Right atrium auricular region (tissue), 2 donors: ENCODE measurements around the gene ELMO1. TPM values are rescaled to one million over a fixed set of nuclear protein-coding genes. Genes with fewer than 3 reads are reported as not detected.

Source experiments
- DNase-seq: peaks from one replicate; pipeline ENCODE4 v3.0.0-alpha.2; 2019; ENCODE audit warnings: low spot score
- H3K27ac ChIP-seq, 2 donors: fragments of 200-600 bp; sonication (generic); 1 replicate in 1 of 2; 2 replicates in 1 of 2; pipeline ENCODE4 v1.5.1; 2016 to 2019
- H3K27me3 ChIP-seq, 2 donors: fragments of 200-600 bp; sonication (generic); one replicate each; pipeline versions ENCODE4 v1.5.1 to v1.6.0; 2017 to 2019
- H3K36me3 ChIP-seq: fragments of 200-600 bp; sonication (generic); one replicate; pipeline ENCODE4 v1.5.1; 2016
- H3K4me1 ChIP-seq, 2 donors: fragments of 200-600 bp; sonication (generic); one replicate each; pipeline versions ENCODE4 v1.5.1 to v1.6.0; 2017 to 2019
- H3K4me3 ChIP-seq, 2 donors: fragments of 200-600 bp; sonication (generic); 1 replicate in 1 of 2; 2 replicates in 1 of 2; pipeline ENCODE4 v1.5.1; 2017 to 2019; ENCODE audit warnings: mild to moderate bottlenecking in 1 of 2, moderate library complexity in 1 of 2
- H3K9me3 ChIP-seq, 2 donors: fragments of 200-600 bp; sonication (generic); one replicate each; pipeline ENCODE4 v1.5.1; 2019
- total RNA-seq, 2 donors: library from RNA; depleted of rRNA; stranded (reverse); fragments of >200 nt; gene quantifications; one replicate each; pipeline ENCODE4 v1.1.0, GENCODE V29; 2016
- TF ChIP-seq, protein P1 (sequence below), 2 donors: fragments of 200-600 bp; sonication (generic); IDR thresholded peaks; one replicate each; pipeline ENCODE4 v1.5.1; 2019; ENCODE audit warnings: antibody characterized with exemption in 2 of 2

ELMO1 gene
- total RNA-seq, 2 donors from 2014 or later, result 24.4 to 45.1 TPM

DNA sequence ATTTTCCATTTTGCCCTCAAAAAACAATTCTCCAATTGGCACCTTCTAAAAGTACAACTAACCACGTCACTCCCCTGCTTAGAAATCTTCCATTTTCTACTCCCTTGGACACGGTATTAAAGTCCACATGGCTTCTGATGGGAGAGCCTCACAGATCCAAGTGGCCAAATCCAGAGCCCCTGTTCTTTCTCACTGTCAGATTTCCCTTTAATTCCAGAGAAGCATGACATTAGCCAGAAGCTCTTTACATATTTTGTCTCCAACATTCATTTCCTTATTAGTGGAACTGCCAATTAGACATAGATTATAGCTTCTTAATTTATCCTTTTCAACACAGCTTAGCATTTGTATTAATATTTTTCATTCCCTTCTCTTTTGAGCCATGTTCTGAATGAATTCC, 118.7 kb downstream of the ELMO1 start:
- no peaks in the 10 kb centered on the region for H3K27me3 ChIP-seq
- no peak overlapping the region for H3K4me3 ChIP-seq
- TF ChIP-seq, protein P1, sequence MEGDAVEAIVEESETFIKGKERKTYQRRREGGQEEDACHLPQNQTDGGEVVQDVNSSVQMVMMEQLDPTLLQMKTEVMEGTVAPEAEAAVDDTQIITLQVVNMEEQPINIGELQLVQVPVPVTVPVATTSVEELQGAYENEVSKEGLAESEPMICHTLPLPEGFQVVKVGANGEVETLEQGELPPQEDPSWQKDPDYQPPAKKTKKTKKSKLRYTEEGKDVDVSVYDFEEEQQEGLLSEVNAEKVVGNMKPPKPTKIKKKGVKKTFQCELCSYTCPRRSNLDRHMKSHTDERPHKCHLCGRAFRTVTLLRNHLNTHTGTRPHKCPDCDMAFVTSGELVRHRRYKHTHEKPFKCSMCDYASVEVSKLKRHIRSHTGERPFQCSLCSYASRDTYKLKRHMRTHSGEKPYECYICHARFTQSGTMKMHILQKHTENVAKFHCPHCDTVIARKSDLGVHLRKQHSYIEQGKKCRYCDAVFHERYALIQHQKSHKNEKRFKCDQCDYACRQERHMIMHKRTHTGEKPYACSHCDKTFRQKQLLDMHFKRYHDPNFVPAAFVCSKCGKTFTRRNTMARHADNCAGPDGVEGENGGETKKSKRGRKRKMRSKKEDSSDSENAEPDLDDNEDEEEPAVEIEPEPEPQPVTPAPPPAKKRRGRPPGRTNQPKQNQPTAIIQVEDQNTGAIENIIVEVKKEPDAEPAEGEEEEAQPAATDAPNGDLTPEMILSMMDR (IDR thresholded peaks at IDR 0.05), result no peak
- peaks cover 0 to 10% of the 10 kb centered on the region in 2 donors for H3K4me1 ChIP-seq
- H3K27ac ChIP-seq, result no peak overlapping the region
- H3K9me3 ChIP-seq, result peaks cover 0 to 6% of the 10 kb centered on the region in 2 donors
- H3K36me3 ChIP-seq, result no peaks in the 10 kb centered on the region
- no peak for DNase-seq

DNA sequence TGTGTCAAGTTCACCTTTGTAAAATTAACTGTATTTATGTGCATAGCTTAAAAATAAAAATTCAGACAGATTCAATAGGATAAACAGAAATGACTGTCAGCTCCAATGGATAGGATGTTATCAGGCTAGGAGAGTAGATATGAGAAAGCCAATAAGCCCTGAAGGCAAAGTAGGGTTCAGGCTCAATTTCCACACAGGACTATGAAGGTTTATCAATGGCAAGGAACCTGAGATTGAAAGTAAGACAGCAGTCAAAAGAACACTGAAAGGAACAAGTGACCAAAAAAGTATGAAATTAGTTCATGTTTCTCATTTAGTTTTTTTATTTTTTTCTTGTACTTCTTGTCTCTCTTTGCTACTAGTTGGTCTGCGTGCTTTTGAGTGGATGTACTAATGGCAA, 121.4 kb downstream of the ELMO1 start:
- H3K9me3 ChIP-seq, result peaks cover 0 to 6% of the 10 kb centered on the region in 2 donors
- no peak overlapping the region for H3K27ac ChIP-seq
- H3K4me3 ChIP-seq, result no peak overlapping the region
- peaks cover 0 to 2% of the 10 kb centered on the region in 2 donors for H3K4me1 ChIP-seq
- no peaks in the 10 kb centered on the region for H3K27me3 ChIP-seq
- H3K36me3 ChIP-seq, result peaks cover 4% of the 10 kb centered on the region
- TF ChIP-seq, protein P1 (IDR thresholded peaks at IDR 0.05), result no peak
- no peak for DNase-seq

DNA sequence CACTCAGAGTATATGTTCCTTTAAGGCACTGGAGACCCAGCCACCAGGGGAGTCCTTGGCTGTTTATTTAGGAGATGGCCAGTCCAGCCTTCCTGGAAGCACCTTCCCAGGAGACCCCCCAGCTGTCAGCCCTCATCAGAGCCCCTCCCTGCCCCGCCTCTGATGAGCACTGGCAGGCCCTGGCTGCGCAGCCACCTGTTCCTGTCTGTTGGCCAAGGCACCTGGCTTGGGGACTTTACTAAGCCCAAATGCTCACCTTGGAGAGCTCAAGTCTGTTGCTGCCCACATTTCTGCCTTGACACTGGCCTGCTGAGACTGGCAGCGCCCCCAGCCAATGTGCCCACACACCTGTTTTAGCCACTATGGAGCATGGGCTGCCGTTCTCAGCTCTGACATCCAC, 124.7 kb downstream of the ELMO1 start:
- no peak overlapping the region for H3K4me3 ChIP-seq
- no peak overlapping the region for H3K27ac ChIP-seq
- H3K27me3 ChIP-seq, result no peaks in the 10 kb centered on the region
- H3K9me3 ChIP-seq, result no peaks in the 10 kb centered on the region
- TF ChIP-seq, protein P1 (IDR thresholded peaks at IDR 0.05), result no peak
- no peaks in the 10 kb centered on the region for H3K4me1 ChIP-seq
- H3K36me3 ChIP-seq, result peaks cover 4% of the 10 kb centered on the region
- no peak for DNase-seq

DNA sequence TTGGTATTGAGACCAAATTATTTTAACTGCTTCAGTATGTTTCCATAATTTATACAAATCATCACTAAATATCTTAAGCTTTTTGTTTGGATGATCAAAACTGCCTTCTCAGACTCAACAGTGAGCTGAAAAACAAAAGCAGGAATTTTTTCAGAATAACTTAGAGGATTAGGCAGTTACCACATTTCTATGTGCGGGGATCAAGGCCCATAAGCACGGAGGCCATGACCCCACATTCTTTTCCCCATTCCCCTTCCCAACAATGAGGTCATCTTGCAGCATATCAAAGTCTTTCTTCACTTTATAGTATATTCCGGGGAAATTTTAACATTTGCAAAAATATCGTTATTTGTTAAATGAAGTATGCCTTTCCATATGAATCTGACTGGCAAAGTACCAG, 125.8 kb downstream of the ELMO1 start:
- Histone ChIP-seq H3K27ac (no peak overlapping the region), H3K4me1 (no peaks in the 10 kb centered on the region), H3K9me3 (no peaks in the 10 kb centered on the region), H3K4me3 (no peak overlapping the region), H3K36me3 (peaks cover 4% of the 10 kb centered on the region), H3K27me3 (no peaks in the 10 kb centered on the region)
- DNase-seq, result no peak
- TF ChIP-seq, protein P1 (IDR thresholded peaks at IDR 0.05), result no peak

DNA sequence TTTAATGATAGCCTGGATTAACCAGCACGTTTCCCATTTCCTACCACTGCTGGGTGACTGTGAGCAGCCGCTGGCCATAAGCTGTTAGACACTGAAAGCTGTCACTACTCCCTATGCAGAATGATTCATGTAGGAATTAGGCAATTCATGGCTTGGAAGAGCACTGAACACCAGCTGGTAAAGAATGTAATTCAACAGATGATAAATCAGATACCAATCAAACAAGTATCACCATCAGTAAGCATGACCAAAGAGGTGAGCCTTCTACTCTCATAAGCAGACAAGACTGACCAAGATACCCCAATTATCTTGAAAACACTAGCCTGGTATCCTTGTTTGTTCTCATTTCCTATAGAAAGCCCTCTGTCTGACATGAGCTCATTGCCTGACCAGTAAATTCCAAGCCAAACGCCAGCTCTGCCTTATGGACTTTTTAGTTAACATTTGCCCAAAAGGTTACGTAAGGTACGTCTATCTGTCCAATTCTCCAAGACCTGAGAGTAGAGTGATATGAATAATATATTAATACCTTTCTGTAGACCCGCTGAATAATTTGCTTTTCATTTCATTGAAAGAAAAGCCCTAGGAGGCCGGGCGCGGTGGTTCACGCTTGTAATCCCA, 127.7 kb downstream of the ELMO1 start:
- no peak overlapping the region for H3K4me3 ChIP-seq
- no peak for DNase-seq
- H3K36me3 ChIP-seq, result peaks cover 4% of the 10 kb centered on the region
- H3K27me3 ChIP-seq, result no peaks in the 10 kb centered on the region
- no peaks in the 10 kb centered on the region for H3K9me3 ChIP-seq
- no peak overlapping the region for H3K27ac ChIP-seq
- TF ChIP-seq, protein P1 (IDR thresholded peaks at IDR 0.05), result no peak
- H3K4me1 ChIP-seq, result peaks cover 0 to 8% of the 10 kb centered on the region in 2 donors
